Right cardiac atrium (tissue), 5 donors: ENCODE data around the gene ST6GAL1. TPM values are rescaled to one million over a fixed set of nuclear protein-coding genes. Genes with fewer than 3 reads are reported as not detected.

ENCODE experiments used
- polyA plus RNA-seq: library from polyadenylated mRNA; stranded (reverse); fragments of 200-250 nt; gene quantifications from one replicate; pipeline ENCODE4 v1.2.3, GENCODE V29; 2013
- total RNA-seq, 4 donors: library from RNA; stranded (reverse); fragmentation: NEBNext Ultra II Directional; extraction: Animal tissue kit (Norgen Biotek cat#: 25700); gene quantifications; one replicate each; pipeline ENCODE4 v1.2.1, GENCODE V29; 2021
- donor health status: healthy with polysubstance abuse.
- donor health status: DM: no; HTN: yes; CAD: no.
- donor health status: DM: no; HTN: no; CAD: no.
- donor health status: DM: no; HTN: yes; CAD: no; lungs with severe emphysema.
- donor health status: DM: yes; HTN: yes; CAD: no.

The ST6GAL1 gene
- total and polyA plus RNA-seq, 5 donors, result 25.2 to 69.2 (median 64.7) TPM

Other genes with a start within 250 kb of the ST6GAL1 start
- under 1 TPM; 0.37 to 0.53 (median 0.48) TPM for gene KNG1, start 213.2 kb upstream of the ST6GAL1 start, total RNA-seq
- gene KNG1, start 213.2 kb upstream of the ST6GAL1 start, polyA plus RNA-seq, result 0.23 TPM
- gene EIF4A2, start 146.9 kb upstream of the ST6GAL1 start, total RNA-seq, result 100 to 1,000 TPM; 252 to 436 (median 397) TPM
- 378 TPM for gene EIF4A2, start 146.9 kb upstream of the ST6GAL1 start, polyA plus RNA-seq
- gene RFC4, start 124.0 kb upstream of the ST6GAL1 start, total RNA-seq, result 10 to 100 TPM in 2 of 4 donors, 1 to 10 TPM in 2; 7.2 to 13.6 (median 10.4) TPM
- 10.0 TPM for gene RFC4, start 124.0 kb upstream of the ST6GAL1 start, polyA plus RNA-seq
- gene ADIPOQ, start 87.8 kb upstream of the ST6GAL1 start, total RNA-seq, result 10 to 100 TPM in 1 of 4 donors, 1 to 10 TPM in 1, under 1 TPM in 2; 0.28 to 24.2 (median 0.73) TPM
- gene ADIPOQ, start 87.8 kb upstream of the ST6GAL1 start, polyA plus RNA-seq, result 9.3 TPM
- gene RPL39L, start 209.0 kb downstream of the ST6GAL1 start, total RNA-seq, result 1 to 10 TPM; 7.0 to 8.8 (median 8.5) TPM
- gene RPL39L, start 209.0 kb downstream of the ST6GAL1 start, polyA plus RNA-seq, result 8.1 TPM